GM12801 (cell line): Measurements from ENCODE around the gene SMARCA2.

ENCODE experiments used
- CTCF ChIP-seq: IDR thresholded peaks from one replicate; pipeline ENCODE4 v1.5.1; 2011; ENCODE audit warnings: control low read depth; ENCODE audit not compliant: insufficient read length; ENCODE audit errors: extremely low read depth

Gene SMARCA2

GRCh38 chr9:2109069-2109650, 94.0 kb downstream of the SMARCA2 start:
- TF ChIP-seq CTCF = no peak

GRCh38 chr9:2110036-2110435, 94.9 kb downstream of the SMARCA2 start:
- no peak for TF ChIP-seq CTCF

- TF ChIP-seq CTCF = no peak
These were observed 100.9 kb downstream of the SMARCA2 start for GRCh38 chr9:2116073-2116472.

GRCh38 chr9:2117527-2117926, 102.4 kb downstream of the SMARCA2 start:
- TF ChIP-seq CTCF = no peak

GRCh38 chr9:2119566-2119965, 104.4 kb downstream of the SMARCA2 start:
- TF ChIP-seq CTCF = no peak

- no peak for TF ChIP-seq CTCF
These were observed 106.0 kb downstream of the SMARCA2 start for GRCh38 chr9:2120926-2121689.

GRCh38 chr9:2122299-2122698, 107.2 kb downstream of the SMARCA2 start:
- no peak for TF ChIP-seq CTCF
